GM21825 (cell line): ENCODE measurements around the gene STXBP1.

Experiments used
- ATAC-seq: cut with Tn5 transposase; IDR thresholded peaks from one replicate; pipeline ENCODE4 v1.9.1; 2021; ENCODE audit warnings: mild to moderate bottlenecking, moderate library complexity; ENCODE audit not compliant: unreplicated experiment

STXBP1 gene

DNA sequence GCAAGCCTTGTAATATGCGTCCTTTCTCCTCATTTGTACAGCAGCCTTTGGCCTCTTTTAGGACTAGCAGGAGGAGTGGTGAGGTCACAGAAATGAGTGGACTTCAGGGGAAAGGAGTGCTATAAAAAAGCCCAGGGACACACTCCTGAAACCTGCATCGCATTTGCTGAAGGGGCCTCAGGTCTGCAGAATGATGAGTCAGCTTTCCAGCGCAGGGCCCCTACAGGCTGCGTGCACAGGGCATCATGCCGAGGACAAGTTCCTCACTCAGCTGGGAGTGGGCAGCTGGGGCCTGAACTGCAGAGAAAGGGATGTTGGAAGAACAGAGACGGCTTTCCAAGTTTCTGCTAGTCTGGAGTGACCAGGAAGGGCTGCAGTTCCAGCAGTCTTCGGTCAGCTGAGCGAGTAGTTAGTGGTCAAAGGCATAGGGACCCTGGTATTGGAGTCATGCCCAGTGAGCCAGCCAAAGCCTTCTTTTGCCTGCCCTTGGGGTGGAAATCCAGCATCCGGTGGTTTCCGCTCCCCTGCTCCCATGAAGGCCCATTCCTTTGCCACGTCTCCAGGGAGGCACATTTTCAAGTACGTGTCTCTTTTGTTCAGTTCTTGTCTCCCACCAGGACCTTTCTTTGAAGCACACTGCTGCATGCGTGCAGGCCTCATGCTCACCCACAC lies 77.4 kb downstream of the STXBP1 start:
- ATAC-seq: no peak

DNA sequence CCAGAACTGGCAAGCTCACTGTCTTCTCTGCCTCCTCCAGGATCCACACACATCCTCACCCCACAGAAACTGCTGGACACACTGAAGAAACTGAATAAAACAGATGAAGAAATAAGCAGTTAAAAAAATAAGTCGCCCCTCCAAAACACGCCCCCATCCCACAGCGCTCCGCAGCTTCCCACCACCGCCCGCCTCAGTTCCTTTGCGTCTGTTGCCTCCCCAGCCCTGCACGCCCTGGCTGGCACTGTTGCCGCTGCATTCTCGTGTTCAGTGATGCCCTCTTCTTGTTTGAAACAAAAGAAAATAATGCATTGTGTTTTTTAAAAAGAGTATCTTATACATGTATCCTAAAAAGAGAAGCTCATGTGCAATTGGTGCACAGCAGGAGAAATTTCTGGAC lies 78.7 kb downstream of the STXBP1 start:
- ATAC-seq: no peak

DNA sequence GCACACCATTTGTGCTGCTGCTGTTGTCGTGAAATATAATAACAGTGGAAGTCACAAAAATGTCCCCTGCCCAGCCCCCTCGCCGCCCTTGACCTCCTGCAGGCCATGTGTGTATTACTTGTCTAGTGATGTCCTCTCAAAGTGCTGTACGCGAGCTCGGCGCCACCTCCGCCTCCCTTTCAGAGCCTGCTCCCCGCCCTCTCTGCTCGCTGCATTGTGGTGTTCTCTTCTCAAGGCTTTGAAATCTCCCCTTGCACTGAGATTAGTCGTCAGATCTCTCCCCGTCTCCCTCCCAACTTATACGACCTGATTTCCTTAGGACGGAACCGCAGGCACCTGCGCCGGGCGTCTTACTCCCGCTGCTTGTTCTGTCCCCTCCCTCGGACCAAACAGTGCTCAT lies 80.0 kb downstream of the STXBP1 start:
- ATAC-seq: no peak

DNA sequence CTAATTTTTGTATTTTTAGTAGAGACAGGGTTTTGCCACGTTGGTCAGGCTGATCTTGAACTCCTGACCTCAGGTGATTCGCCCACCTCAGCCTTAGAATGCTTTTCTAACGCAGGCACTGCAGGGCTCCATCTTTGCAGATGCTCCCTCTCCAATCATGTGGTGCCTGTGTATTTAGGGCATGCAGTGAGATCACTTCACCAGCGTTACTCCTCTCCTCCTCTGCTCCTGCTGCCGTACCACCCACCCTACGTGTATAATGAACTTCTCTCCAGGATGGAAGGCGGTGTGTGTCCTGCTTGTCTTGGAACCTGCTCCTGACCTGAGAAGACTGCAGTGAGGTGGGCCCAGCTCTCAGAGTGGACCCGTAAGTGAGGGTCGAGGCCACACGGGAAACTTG lies 81.1 kb downstream of the STXBP1 start:
- no peak for ATAC-seq

DNA sequence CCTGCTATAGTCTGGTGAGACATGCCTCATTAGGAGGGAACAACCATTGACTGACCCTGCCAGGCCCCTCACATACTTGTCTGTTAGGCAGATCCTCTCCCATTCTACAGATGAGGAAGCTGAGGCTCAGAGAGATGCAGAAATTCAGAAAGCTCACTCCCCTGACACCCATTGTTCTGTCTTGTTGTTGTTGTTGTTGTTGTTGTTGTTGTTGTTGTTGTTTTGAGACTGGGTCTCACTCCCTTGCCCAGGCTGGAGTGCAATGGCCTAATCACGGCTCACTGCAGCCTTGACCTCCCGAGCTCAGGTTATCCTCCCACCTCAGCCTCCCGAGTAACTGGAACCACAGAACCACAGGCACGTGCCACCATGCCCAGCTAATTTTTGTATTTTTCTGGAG lies 81.6 kb downstream of the STXBP1 start:
- no peak for ATAC-seq

DNA sequence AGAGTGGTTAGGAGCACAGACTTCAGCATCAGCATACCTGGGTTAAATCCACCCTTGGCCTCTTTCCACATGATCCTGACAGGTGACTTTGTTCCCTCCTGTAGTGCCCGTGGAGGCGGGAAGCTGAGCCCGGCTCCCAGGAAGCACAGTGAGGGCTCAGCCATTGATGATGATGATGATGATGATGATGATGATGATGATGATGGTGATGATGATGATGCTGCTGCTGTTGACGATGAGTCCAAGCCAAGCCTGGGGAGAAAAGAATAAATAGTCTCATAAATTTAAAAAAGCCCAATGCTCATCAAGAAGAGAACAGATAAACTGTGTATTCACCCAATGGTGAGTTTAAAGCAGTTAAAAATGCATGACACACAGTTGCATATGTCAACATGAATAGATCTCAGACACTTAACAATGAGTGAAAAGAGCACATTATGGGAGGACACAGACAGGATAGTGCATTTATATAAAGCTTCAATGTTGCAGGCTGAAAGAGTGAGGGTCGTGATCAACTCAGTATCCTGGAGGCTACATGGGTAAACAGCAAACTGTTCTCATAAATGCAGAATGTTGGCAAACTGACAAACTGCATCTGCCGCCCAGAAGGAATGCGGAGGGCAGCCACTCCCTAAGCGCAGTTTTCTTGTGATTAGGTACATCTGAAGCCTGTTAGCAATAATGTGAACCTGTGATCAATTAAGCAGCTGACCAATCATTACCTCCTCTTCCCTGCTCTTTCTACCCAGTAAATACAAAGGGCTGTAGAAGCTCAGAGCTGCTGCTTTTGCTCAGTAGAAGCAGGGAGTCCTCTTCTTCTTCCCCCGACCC lies 83.0 kb downstream of the STXBP1 start:
- no peak for ATAC-seq

DNA sequence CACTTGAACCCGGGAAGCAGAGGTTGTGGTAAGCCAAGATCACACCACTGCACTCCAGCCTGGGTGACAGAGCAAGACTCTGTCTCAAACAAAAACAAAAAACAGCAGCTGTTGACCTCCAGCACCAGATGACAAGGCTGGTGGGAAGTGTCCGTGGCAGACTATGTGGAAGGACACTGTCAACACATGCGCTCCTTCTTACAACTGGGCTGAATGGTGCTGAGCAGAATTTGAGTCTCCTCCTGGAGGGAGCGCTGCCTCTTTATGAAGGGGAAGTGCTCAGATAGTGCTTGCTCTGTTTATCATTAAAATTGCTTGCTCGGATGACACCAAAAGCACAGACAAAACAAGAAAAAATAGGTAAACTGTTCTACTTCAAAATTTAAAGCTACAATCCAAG lies 85.5 kb downstream of the STXBP1 start:
- ATAC-seq: no peak

DNA sequence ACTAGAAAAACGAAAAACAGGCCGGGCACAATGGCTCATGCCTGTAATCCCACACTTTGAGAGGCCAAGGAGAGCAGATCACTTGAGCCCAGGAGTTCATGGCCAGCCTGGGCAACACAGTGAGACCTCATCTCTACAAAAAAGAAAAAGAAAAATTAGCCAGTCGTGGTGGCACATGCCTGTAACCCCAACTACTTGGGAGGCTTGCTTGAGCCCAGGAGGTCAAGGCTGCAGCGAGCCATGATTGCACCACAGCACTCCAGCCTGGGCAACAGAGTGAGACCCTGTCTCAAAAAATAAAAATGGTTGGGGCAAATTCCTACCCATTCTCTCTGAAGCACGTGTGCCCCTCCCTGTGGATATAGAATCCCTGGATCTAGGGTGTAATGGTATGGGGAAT lies 86.3 kb downstream of the STXBP1 start:
- no peak for ATAC-seq

DNA sequence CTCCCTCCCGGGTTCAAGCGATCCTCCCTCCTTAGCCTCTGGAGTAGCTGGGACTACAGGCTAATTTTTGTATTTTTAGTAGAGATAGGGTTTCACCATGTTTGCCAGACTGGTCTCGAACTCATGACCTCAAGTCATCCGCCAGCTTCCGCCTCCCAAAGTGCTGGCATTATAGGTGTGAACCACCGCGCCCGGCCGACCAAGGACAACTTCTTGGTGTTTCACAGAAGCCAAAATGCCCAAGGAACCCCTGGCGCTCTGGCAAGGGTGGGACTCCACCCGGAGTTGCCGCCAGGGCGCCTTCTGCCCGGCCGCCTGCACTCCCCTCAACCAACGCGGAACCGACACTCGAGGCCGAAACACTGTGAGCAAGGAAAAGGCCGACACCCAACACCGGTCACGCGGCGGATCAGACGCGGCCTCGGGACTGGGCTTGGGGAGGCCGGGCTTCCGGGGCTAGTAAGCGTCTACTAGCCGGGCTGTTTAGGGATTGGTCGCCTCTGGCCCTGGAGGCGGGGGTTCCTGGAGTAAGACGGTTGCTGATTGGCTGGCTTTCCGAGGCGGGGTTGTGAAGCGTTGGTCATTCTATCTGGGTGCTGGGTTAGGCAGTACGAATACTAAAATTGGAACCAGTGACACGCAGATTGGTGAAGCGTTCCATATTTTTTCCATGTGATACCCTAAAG lies 87.1 kb downstream of the STXBP1 start:
- peak; percentile 93 for ATAC-seq

DNA sequence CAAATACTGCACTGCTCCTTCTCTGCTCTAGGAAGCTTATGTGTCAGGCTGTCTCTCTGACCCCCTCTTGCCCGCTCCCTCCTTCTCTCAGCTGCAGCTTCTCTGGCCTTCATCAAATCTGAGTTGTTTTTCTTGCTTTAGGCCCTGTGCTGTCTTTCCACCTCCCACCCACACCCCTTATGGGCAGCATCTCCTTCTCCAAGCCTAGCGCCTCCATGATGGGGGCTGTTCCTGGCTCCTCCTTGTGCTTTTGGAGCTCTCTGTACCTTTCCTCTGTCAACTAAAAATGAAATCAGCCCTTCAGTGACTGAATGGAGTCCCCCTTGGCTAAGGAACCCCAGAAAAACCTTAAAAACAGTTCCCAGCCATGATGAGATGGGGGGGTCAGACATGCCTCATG lies 88.1 kb downstream of the STXBP1 start:
- ATAC-seq: no peak

DNA sequence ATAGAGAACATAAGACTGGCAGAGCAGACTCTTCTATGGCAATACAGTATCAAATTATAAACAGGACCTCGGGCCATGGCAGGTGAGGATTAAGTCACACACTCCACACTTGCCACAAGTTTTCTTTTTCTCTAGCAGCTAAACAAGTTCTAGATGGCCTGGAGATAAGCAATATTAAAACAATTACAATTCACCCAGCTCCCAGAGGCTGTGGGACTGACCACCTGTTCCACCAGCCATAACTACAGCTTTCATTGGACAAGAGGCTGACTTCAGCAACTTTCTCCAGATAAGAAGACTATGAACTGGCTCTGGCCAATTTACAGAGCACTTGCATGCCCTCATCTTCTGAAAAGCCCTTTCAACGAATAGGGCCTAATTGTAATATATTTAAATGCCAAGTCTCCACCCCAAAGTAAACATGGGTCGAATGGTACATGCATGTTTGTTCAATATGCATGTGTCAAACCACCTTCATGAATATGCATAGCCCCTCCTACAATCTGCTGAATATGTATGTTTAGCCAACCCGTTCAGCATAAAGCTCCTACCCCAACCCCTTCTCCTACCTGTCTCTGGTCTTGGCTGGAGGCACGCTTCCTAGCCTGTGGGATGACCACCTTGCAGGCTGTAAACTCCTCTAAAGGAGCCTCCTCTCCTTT lies 88.6 kb downstream of the STXBP1 start:
- no peak for ATAC-seq

DNA sequence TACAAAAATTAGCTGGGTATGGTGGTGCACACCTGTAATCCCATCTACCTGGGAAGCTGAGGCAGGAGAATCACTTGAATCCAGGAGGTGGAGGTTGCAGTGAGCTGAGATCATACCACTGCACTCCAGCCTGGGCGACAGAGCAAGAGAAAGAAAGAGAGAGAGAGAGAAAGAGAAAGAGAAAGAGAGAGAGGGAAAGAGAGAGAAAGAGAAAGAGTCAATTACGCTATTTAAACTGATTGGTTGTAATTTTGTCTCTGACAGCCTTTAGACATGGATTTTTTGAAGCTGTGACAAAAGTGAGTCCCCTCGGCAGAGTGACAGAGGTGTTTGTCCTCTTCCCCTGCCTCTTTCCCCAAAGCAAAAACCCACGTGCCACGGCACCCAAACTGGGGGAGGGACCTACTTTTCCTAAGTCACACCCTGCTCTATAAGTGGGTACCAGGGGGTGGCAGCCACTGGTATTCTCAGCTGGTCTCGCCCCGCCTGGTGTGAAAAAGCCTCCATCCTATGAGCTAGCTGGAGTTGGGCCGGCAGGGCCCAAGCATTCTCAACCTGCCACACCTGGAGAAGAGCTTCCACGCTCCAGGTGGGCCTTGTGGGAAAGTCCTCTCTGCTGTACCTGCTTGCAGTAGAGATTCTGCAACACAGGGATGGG lies 91.3 kb downstream of the STXBP1 start:
- no peak for ATAC-seq

DNA sequence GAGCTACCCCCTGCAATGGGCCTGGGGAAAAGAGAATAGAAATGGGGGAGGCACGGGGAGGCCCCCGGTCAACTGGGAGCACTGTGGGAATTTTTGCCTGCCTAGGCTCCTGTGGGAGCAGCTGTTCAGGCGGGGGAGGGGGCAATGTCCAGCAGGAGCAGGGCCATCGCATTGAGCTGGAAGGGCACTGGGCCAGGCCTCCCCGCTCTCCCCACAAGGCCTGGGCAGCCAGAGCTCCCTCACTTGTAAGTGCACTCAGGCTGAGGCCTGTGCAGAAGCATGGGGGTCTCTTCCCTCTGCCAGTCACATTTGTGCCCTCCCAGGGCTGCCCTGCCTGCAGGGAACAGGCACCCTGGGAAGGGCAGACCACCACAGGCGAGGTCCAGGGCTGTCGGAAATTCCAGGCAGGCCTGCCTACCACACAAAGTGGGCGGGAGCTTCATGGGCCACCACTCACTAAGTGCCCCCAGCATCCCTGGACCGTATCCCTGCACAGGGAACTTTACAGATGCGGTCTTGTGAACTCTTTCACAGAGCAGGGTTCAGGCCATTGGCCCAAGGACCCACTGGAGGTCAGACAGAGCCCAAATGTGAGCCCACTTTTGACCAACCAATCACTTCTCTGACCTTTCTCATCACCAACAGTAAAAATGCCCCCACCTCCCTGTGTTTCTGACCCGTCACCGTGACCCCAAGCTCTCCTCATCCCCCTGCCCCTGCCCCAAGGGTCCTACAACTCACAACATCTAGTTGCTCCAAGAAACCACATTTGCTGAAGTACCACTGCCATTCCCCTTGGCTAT lies 93.7 kb downstream of the STXBP1 start:
- no peak for ATAC-seq

DNA sequence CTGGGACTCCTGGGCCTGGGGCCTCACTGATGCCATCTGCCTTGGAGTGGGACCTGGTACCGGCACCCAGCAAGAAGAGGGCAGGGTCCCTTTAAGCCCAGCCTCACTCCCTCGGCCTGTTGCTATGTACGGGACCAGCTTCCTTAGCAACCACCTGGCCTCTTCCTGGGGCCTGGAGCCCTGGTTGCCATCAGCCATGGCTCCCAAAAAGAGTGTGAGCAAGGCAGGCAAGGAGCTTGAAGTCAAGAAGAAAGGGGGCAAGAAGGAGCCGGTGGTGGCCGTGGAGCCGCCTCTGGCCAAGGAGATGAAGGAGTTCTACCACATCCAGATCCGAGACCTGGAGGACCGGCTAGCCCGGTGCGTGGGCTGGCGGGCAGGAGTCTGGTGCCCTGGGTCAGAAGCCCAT lies 94.8 kb downstream of the STXBP1 start, which contains the start of gene CFAP157:
TSS of gene CFAP157 (plus strand) at position 153 of the 406 bp plus-strand sequence. CDS start at position 197, 44 bp downstream.
- ATAC-seq: no peak

DNA sequence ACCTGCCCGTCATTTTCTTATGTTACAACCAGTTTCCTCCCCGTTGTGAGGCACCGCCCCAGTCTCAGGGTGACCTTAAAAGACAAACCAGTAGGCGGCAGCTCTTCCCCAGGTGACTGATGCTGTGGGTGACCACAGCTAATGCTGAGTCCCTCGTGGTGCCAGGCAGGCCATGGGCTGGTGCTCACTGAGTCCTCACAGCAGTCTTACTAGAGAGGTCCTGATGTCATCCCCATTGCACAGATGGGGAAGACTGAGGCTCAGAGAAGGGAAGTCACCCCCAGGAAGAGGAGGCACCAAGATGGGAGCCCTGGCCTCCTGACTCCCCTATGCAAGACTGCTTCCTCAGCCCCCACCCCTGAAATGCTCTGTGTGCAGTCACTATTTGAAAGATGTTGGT lies 95.7 kb downstream of the STXBP1 start:
- ATAC-seq: no peak

DNA sequence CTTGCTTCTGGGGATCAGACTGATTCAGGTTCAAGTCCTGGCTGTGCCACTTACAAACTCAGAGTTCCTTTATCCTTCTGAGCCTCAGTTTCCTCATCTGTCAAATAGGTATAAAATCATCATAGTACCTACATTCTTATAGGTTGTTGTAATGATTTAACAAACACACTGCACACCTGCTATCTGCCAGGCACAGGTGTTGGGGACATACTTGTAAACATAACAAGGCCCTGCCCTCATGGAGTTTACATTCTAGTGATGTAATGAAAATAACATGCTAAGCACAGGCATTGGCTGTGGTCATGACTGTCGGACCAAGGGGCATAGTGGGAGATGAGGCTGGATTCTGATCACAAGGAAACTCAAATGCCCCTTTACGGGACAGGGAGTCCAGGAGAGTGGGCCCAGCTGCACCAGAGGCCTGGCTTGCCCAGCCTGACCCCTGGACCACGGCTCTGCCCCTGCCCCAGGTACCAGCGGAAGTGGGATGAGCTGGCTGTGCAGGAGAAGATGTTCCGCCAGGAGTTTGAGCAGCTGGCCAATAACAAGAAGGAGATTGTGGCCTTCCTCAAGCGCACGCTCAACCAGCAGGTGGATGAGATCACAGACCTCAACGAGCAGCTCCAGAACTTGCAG lies 97.0 kb downstream of the STXBP1 start:
- ATAC-seq: no peak

DNA sequence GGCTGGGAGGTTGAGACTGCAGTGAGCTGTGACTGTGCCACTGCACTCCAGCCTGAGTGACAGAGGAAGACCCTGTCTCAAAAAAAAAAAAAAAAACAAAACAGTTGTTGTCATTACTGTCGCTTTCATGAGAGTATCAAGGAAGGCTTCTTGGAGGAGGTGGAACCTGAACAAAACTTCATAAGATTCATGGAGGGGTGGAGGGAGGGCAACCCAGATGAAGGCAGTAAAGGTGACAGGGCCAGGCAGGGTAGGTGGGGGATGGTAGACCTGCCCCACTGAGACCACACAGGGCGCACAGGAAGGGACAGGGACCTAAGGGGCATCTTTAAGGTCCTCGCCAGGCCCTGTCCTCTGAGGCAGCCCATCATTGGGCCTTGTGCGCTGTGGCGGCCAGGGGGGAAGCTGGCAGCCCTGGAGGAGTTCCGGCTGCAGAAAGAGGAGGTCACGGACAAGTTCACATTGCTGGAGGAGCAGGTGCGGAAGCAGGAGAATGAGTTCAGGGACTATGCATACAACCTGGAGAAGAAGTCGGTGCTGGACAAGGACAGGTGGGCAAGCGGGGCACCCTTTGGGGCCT lies 98.2 kb downstream of the STXBP1 start:
- no peak for ATAC-seq

DNA sequence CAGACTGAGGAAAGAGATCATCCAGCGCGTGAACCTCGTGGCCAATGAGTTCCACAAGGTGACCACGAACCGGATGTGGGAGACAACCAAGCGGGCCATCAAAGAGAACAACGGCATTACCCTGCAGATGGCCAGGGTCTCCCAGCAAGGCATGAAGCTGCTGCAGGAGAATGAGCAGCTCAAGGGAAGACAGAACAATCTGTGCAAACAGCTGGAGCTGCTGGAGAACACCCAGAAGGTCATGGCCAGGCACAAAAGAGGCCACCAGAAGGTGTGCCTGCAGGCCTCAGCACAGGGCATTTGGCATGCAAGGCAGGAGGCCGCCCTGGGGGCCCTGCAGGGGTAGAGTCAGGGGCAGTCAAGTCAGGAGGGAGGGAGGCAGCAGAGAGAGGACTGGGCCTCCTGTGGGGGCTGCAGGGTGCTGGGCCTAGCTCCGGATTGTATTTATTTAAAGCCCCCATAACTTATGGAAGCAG lies 99.2 kb downstream of the STXBP1 start:
- ATAC-seq: no peak

DNA sequence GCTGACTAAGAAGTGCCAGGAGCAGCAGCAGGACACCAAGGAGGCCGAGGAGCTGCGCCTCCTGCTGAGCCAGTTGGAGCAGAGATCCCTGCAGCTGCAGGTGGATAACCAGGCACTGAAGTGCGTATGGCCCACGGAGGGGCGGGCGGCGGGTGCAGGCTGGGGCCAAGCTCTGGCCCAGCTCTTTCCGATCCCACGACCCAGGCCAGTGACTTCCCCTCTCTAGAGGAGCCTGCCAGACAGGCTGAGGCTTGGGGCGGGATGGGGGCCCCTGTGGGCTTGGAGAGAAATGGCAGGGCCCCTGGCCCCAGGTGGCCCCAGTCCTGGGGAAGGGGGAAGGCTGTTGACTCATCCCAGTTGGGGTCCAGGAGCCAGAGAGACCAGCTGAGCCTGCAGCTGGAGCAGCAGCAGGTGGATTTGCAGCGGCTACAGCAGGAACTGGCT lies 99.8 kb downstream of the STXBP1 start:
- ATAC-seq: no peak
